NCI-H2227 treated with DMSO at 0.1 percent for 48 hours (cell line): Measurements from ENCODE around the gene CIRBP.
"Not testable (repeated sequence)": the region's sequence is repeated elsewhere in the genome, so short reads cannot be mapped to it uniquely, and the experiment has no call there.

Experiments used
- DNase-seq: peaks from one replicate; lab custom pipeline; 2025; lab: John Stamatoyannopoulos, UW

The CIRBP gene

DNA sequence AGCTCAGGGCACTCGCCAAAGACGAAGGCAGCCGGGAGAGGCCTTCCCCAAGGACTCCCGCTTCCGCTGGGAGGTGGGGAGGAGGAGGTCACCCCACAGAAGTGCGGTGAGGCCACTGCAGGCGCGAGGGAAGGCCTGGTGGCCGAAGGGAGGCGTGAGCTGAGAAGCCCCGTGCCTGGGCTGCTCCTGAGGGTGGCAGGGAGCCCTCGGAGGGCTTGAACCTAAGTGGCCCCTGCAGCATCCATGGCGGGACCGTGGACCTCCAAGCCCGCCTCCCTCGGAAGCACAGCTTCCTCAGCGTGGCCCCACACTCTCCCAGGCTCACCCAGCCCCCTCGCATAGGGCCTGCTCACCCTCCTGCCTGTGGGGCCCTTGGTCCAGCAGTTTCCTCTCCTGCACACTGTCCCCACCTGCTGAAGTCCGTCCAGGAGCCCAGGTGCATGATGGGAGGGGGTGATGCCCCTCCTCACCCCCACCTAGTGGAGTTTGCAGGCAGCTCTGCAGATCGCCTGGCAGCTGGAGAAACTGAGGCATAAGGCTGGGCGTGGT lies 42.5 kb downstream of the CIRBP start:
- DNase-seq = no peak

GRCh38 chr19:1312767-1313694 lies 43.9 kb downstream of the CIRBP start:
- no peak for DNase-seq

DNA sequence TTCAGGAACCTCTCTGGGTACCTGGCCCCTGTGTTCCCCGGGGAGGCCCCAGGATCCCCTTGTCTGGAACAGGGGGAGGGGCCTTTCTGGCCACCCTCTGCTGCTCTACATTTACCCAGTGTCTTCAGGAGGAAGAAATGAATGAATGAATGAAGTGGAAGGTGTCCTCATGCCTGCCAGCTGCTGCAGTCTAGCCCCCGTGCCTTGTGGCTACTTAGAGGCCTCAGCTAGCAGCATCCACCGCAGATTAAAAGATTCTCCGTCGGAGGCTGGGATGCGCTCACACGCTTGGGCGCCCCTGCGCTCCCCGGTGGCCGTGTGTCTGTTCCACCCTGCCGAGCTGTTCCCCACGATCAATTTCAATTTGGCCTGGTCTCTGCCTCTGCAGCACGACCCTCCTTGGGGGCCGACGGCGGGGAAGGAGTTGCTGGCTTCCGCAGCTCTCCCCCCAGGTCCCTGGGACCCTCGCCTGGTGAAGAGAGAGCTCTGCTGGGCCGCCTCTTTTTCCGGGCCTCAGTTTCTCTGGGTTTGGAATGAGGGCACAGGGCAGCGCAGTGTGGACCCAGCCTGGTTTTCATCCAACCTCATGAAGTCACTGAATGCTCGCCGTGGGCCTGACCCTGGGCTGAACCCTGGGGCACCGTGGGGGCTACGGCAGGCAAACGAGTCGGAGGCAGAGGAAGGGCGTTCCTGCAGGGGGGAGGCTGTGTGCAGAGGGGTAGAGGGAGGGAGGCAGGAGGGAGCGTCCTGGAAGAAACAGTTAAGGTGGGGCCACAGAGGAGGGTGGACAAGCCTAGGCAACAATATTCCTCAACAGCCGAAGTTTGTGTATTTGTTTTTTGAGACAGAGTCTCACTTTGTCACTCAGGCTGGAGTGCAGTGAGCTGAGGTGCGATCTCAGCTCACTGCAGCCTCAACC lies 44.8 kb downstream of the CIRBP start:
- DNase-seq = no peak

DNA sequence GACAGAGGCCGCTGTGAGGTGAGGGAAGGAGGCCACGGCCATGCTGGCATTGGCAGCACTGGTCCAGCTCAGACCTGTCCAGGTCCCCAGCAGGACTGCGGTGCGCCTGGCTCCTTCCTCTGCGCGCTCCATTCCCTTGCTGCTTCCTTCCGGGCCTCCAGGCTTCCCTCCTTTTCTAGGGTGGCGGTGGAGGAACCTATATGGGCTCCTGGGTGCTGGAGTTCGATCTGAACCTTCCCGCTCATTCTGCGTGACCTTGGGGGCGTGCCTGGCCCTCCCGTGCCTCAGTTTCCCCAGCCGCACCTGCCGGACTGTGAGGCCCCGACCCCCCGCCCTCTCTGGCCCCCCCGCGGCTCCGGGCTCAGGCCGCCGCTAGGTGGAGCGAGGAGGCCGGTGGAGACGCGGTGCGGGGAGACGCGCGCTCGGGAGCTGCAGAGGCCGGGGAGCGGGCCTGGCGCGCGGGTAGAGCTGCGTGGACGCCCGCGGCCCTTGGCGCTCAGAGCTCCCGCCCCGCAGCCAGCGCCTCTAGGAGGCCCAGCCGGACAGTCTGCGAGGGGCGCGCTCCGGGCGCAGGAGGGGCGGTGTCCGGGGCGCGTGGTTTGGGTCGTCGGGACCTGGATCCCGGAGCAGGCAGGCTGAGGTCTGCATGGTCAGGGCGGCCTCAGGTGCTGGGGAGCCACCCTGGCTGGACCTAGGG lies 46.5 kb downstream of the CIRBP start:
- no peak for DNase-seq

DNA sequence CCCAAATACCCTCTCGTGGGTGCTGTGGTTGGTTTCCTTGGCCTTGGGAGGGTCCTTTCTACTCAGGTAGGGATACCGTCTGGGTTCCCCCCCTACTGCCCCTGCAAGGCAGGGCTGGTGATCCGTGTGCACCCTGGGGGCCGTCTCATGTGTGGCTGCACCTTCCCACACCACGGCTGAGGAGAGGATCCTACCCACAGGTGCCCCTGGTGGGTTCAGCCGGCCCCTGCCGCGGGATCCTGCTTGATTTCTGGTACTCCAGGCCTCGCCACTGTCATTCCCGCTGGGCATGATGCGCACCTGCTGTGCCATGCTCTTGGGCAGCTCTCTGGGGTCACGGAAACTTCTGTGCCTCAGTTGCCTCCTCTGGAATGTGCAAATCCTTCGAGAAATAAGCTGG lies 47.3 kb downstream of the CIRBP start:
- no peak for DNase-seq

DNA sequence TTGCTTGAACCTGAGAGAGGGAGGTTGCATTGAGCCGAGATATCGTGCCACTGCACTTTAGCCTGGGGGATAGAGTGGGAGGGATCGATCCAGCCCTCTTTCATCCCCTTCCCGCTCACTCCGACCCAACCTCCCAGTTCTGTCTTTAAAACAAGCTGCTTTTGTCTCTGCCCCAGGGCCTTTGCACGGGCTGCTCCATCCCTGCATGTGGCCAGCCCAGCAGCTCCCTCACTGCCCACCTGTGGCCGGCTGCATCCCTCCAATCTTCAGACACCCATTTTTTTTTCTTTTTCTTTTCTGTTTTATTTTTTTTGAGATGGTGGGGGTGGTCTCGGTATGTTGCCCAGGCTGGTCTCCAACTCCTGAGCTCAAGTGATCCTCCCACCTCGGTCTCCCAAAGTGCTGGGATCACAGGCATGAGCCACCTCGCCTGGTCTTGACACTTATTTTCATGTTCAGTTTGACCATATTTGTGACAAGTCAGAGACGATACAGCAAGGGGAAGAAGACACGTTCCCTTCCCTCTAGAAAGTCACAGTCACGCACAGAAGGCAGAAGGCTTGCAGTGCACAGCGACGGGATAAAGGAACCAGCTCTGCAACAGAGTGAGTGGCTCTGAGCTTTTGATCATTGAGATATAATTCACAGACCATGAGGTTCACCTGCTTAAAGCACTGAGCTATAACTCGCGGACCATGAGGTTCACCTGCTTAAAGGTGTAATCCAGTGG lies 48.3 kb downstream of the CIRBP start:
- no peak for DNase-seq

DNA sequence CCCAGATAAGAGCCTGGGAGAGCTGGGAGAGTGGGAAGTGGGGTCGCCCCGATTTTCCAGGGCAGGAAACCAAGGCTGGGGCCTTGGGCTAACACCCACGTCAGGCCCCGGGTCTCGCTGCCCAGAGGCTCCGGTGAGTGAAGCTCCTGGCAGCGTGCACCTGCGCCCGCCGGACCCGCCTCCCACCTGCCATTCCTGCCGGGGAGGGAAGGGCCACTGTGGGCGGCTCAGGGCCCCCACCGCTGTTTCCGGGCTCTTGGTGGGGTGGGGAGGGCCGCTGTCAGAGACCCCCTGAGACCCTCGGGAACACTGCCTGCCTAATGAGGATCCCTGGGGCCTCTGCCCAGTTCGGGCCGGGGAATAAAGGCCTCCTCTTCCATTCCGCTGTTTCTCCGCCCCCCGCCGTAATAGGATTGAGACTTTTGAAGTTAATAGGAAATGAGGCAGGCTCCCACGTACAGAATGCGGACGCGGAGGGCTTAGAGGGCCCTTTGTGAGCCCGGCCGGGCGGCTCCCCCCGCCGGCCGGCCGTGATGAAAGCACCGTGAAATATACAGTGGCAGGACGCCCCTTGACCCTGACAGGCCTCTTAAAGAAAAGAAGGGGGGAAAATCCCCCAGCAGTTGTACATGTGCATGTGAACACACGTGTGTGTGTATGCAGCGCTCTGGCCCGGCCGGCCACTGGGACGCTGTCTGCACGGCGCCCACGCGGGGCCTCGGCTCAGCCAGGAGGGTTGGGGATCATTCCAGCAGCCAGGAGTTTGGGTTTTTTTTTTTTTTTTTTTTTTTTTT lies 49.7 kb downstream of the CIRBP start:
- no peak for DNase-seq

DNA sequence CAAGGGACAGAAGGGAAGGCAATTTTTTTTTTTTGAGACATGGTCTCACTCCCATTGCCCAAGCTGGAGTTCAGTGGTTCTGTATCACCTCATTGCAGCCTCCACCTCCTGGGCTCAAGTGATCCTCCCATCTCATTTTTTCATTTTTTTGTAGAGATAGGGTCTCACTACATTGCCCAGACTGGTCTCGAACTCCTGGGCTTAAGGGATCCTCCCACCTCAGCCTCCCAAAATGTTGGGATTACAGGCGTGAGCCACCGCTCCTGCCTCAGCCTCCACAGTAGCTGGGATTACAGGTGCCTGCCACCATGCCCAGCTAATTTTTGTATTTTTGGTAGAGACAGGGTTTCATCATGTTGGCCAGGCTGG lies 51.1 kb downstream of the CIRBP start:
- DNase-seq = not testable (repeated sequence)

GRCh38 chr19:1321539-1321938 lies 52.4 kb downstream of the CIRBP start:
- DNase-seq = no peak

DNA sequence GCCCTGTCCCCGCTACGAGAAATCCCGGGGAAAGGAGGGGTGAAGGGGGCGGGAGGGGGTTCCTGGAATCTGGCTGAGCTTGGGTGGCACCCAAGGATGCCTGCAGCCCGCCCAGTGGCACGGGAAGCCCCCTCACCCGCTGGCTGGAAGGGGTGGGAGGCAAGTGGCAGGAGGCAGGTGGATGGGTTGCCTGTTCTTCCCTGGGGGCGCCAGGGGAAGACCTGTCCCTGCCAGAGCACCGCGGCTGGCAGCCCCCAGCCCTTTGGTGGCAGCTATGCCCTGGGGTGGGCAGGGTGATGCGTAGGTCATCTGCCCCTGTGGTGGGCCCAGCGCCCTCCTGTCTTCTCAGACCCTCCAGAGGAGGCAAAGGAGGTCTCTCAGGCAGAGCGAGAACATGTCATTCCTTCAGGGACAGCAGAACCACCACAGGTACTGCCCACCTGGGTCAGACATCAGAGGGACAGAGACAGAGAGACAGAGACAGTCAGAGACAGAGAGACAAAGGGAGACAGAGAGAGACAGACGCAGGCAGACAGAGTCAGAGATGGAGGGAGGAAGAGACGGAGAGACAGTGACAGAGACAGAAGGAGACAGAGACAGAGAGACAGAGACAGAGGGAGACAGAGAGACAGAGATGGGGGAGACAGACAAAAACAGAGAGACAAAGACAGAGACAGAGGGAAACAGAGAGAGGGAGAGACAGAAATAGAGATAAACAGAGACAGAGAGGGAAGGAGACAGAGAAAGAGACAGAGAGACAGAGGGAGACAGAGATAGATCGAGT lies 53.3 kb downstream of the CIRBP start:
- DNase-seq = no peak

- no peak for DNase-seq
Measured at GRCh38 chr19:1324249-1324805, 55.2 kb downstream of the CIRBP start.
